NOMO-1 (cell line): ENCODE data around the gene CNTN1.

Experiments
- DNase-seq, 2 experiments: peaks; one replicate each; lab custom pipeline; 2025; ENCODE audit not compliant: unreplicated experiment in 2 of 2; lab: John Stamatoyannopoulos, UW

The CNTN1 gene

GRCh38 chr12:40768125-40768864 is 76.1 kb downstream of the CNTN1 start:
- no peak for DNase-seq

GRCh38 chr12:40769846-40770245 is 77.6 kb downstream of the CNTN1 start:
- DNase-seq, result no peak

- DNase-seq, result no peak
Observed at GRCh38 chr12:40770781-40771180, 78.5 kb downstream of the CNTN1 start.

- DNase-seq, result no peak
Observed at GRCh38 chr12:40775661-40776060, 83.4 kb downstream of the CNTN1 start.

GRCh38 chr12:40784102-40784501 is 91.9 kb downstream of the CNTN1 start:
- no peak for DNase-seq

- no peak for DNase-seq
Observed at GRCh38 chr12:40788276-40788675, 96.0 kb downstream of the CNTN1 start.

GRCh38 chr12:40792792-40793386 is 100.7 kb downstream of the CNTN1 start:
- DNase-seq, result no peak

GRCh38 chr12:40793471-40793870 is 101.2 kb downstream of the CNTN1 start:
- no peak for DNase-seq

- no peak for DNase-seq
Observed at GRCh38 chr12:40794087-40794486, 101.8 kb downstream of the CNTN1 start.

- DNase-seq, result no peak
Observed at GRCh38 chr12:40801082-40801481, 108.8 kb downstream of the CNTN1 start.

GRCh38 chr12:40801861-40802260 is 109.6 kb downstream of the CNTN1 start:
- DNase-seq, result no peak

GRCh38 chr12:40802656-40803055 is 110.4 kb downstream of the CNTN1 start:
- DNase-seq, result no peak

GRCh38 chr12:40819436-40820108 is 127.3 kb downstream of the CNTN1 start:
- DNase-seq, result no peak

- DNase-seq, result no peak
Observed at GRCh38 chr12:40820794-40821484, 128.7 kb downstream of the CNTN1 start.

- DNase-seq, result no peak
Observed at GRCh38 chr12:40825156-40825555, 132.9 kb downstream of the CNTN1 start.

- no peak for DNase-seq
Observed at GRCh38 chr12:40827683-40828592, 135.7 kb downstream of the CNTN1 start.

- no peak for DNase-seq
Observed at GRCh38 chr12:40828593-40828990, 136.4 kb downstream of the CNTN1 start.

GRCh38 chr12:40829738-40830144 is 137.5 kb downstream of the CNTN1 start:
- no peak for DNase-seq

GRCh38 chr12:40831916-40832315 is 139.7 kb downstream of the CNTN1 start:
- no peak for DNase-seq

- no peak for DNase-seq
Observed at GRCh38 chr12:40832668-40833067, 140.4 kb downstream of the CNTN1 start.
